ENCODE measurements around the gene ZBTB17.
"Not testable (repeated sequence)": the region's sequence is repeated elsewhere in the genome, so short reads cannot be mapped to it uniquely, and the experiment has no call there.

Gene ZBTB17

DNA sequence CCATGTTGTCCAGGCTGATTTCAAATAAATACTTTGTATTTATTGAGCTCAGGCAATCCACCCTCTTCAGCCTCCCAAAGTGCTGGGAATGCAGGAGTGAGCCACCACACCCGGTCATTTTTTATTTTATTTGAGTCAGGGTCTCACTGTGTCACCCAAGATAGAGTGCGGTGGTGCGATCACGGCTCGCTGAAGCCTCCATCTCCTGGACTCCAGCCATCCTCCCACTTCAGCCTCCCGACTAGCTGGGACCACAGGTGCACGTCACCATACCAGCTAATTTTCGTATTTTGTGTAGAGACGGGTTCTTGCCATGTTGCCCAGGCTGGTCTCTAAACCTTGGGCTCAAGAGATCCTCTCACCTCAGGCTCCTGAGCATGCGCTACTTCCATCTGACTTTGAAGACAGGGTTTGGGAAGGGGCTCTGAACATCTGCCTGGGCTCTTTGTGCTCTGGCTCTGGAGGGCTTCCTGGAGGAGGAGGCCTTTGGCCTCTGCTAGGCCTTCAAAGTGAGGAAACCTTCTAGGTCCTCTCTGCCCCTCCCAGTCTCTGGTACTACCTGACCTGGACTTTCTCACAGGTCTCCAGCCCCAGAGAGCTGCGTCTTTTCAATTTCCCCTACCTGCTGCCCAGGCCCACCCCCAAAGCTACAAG lies 36.2 kb upstream of the ZBTB17 start:
- no peak for DNase-seq

DNA sequence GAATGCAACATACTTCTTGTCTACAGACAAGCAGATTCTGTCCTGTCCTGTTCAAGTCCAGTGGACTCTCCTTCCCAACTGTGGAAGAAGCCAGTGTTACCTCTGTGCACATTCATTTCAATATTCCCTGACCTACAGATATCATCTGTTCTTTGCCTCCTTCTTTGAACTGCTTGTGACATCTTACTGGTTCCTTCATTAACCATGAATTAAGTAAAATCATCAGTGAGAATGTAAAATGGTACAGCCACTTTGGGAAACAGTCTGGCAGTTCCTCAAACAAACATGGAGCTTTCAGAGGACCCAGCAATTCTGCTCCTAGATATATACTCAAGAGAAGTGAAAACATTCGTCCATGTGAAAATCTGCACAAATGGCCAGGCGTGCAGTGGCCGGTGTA lies 34.9 kb upstream of the ZBTB17 start:
- DNase-seq: no peak

DNA sequence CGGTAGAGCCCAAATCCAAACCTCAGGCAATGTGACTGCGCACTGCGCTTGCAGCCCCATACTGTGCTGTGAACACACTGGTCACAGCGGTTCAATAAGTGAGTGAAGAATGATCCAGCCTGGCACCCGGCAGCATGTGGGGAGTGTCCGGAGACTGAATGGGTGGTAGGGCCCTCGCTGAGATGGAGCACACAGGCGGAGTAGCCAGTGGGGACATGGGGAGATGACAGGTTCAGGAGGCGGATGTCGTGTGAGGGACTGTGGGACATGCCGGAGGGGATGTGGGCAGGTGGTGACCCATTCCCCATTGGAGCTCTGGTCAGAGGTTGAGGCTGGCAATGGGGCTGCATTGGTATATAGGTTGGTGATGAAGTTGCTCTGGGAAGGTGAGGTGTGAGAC lies 33.8 kb upstream of the ZBTB17 start:
- DNase-seq: no peak

DNA sequence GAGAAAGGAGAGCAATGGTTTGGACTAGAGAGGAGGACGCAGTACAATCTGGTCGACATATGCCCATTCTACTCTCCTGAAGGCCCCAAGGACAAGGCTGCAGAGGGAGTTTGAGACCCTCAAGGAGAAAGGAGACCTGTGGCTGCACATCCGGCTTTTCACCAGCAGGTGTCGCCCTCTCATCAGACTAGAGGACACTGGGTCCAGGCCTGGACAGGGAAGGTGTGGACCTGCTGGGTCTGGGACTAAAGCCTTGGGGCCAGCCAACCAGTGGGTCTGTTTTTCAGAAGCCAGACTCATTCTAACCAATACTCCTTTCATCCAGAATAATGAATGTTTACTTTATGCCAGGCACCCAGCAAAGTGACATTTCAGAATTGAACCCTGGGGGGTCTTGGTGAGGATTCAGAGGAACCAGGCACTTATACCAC lies 33.1 kb upstream of the ZBTB17 start:
- peak; percentile 48 for DNase-seq

DNA sequence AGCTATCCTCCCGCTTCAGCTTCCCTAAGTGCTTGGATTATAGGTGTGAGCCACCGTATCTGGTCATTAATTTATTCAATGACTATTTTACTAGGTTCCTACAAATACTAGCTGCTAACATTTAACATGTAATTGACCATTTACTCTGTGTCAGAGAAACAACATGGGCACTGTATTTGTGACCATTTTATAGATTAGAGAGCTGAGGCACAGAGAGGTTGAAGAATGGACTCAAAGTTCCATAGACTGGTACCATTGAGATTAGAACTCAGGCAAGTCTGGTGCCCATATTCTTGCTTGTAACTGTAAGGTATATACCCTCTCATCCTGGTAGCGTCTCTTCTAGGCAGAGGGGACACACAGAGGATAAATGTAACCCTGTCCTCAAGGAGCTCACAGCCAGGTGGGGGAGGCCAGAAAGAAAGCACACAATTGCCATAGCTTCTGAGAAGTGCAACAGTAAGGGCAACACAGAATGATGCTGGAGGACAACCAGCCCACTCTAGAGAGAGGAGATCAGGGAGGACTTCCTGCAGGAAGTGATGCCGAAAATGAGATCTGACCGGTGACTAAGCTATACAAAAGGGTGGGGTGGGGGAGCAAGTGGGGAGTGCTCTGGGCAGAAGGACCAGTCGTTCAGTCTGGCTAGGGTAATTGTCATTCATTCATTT lies 31.9 kb upstream of the ZBTB17 start:
- no peak for DNase-seq

DNA sequence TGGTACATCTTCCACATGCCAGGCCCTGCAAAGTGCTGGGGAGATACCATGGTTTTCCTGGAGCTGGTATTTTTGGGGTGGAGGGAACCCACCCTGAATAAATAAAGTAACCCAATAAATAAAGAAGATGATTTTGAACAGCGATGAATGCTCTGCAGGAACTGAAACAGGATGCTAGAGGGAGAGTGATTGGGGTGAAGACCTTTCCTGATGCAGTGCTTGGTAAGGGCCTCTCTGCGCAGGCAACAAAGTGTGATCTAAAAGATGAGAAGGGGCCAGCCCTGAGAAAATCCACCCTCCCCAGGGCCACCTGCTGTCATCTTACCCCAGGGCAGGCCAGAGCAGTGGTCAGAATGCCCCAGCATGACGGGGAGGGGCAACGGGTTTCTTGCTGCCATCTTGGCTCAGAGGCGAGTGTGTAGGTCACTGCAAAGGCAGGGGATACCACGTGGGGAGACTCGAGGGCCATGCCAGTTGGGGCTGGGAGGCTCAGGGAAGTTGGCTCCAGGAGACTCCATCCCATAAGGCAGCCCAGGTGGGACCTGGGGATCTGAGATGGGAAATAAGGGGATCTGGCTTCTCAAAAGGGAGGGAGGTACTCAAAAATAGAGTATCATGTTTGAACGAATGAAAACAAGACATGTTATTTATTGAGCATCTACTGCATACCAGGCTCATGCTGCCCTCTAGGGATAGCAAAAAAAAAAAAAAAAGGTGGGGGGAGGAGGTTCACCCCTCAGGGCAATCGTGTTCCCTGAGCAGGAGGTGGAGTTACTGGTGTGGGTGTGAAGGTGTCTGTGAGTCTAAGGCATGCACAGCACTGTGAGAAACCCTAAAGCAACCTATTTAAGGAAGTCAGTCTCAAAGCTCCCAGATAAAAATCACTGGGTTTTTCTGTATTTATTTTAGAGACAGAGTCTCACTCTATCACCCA lies 30.9 kb upstream of the ZBTB17 start:
- DNase-seq: no peak

DNA sequence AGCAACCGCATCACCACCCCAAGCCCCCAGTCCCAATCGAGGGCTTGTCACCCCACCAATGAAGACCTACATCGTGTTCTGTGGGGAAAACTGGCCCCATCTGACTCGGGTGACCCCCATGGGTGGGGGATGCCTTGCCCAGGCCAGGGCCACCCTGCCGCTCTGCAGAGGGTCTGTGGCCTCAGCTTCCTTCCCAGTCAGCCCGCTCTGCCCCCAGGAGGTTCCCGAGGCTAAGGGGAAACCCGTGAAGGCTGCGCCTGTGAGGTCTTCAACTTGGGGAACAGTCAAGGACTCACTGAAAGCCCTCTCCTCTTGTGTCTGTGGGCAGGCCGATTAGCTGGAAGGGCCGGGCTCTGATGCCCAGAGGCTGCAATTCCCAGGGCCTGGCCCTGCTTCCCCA lies 30.1 kb upstream of the ZBTB17 start:
- no peak for DNase-seq

DNA sequence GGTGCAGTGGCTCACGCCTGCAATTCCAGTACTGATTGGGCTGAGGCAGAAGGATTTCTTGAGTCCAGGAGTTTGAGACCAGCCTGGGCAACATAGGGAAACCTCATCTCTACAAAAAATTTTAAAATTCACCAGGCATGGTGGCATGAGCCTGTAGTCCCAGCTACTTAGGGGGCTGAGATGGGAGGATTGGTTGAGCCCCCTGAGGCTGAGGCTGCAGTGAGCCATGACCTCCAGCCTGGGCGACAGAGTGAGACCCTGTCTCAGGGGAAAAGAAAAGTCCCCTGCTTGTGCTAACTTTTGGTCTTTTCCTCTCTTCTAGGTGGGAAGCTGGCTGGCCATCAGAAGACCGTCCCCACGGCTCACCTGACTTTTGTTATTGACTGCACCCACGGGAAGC lies 29.7 kb upstream of the ZBTB17 start:
- no peak for DNase-seq

DNA sequence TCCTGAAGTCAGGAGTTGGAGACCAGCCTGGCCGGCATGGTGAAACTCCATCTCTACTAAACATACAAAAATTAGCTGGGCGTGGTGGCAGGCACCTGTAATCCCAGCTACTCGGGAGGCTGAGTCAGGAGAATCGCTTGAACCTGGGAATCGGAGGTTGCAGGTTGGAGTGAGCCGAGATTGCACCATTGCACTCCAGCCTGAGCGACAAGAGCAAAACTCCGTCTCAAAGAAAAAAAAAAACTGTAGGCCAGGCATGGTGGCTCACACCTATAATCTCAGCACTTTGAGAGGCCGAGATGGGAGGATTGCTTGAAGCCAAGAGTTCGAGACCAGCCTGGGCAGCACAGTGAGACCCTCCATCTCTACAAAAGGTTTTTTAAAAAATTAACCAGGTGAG lies 25.4 kb upstream of the ZBTB17 start:
- not testable (repeated sequence) for DNase-seq

DNA sequence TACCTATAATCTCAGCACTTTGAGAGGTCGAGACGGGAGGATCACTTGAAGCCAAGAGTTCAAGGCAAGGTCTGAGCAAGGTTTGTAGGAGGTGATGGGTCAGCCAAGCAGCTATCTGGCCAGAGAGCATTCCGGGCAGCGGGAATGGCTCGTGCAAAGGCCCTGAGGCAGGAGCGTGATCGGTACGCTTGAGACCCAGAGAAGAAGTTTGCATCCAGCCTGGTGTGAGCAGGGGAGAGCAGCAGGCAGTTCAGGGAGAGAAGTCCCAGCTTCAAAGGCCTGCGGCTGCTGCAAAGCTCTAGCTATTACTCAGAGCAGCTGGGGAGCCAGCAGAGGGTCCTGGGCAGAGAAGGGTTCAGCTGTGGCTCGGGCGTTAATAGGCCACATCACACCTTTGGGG lies 23.0 kb upstream of the ZBTB17 start:
- DNase-seq: no peak

DNA sequence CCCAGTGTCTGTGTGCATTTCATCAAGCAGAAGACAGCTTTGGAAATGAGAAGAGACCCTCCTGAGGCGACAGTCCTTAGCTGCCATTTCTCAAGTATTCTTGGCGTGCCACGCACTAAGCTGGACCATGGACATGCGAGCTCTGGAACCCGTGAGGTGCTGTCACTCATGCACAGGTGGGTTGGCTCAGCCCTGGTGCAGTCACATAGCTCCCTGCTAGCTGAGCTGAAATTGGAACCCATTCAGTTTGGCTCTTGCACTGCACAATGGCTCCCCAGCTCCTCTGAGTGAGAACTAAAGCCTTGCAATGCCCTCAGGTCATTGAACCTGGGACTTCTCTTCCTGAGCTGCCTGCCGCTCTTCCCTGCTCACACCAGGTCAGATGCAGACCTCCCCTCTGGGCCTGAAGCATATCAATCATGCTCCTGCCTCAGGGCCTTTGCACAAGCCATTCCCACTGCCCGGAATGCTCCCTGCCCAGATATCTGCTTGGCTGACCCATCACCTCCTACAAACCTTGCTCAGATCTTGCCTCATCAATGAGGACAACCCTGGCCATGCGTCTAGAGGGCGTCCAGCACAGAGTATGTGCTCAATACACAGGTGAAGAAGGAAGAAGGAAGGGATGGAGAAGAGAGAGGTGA lies 21.9 kb upstream of the ZBTB17 start:
- no peak for DNase-seq

DNA sequence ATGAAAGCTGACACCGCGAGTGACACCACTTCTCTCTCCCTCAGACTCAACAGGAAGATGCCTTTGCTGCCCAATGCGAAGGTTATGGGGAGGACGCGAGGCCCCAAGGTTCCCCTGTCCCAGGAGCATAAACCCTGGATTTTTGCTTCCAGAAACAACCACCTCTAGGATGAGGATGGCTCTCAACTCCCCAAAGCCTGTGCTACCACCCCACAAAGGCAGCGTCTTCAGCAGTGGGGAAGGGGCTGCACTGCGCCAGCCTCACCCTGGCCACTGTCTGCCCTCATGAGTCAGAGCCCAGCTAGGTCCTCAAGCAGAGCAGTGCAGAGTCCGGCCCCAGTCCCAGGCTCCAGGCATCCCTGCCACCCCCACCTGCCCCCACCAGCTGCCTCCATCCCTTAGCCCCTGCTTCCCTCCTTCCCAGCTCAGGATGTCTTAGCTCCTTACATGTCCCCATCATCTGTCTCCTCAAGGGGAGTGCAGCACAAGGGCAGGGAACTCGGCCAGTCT lies 21.2 kb upstream of the ZBTB17 start:
- DNase-seq: no peak

DNA sequence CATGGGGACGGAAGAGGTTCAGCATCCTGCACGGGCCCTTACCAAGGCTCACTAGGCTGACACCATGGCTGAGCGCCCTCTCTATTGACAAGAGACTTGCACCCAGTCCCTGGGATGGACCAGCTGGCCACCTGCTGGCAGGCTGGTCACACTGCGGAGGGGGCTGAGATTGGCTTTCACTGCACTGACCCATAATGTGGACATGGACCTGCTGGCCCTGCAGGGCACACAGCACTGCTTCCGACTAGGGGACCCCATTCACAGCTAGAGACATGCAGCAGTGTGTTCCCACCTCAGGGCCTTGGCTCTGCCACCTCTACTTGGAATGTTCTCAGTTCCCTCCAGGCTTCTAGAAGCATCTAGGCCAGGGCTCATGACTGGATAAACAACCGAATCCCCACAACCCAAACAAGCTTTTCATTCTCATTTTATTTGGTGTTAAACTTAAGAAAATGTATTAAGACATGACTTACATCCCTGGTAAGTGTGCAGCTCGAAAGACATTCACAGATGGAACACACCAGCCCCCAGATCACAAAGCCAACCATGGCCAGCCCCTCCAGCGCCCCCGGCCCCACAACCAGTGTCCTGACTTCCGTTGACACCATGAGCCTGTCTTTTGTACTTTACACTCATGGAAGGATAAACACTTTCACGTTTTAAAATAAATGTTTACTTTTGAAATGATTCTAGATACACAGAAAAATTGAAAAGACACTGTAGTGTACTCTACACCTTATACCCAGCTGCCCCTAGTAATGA lies 18.9 kb upstream of the ZBTB17 start:
- DNase-seq: no peak

DNA sequence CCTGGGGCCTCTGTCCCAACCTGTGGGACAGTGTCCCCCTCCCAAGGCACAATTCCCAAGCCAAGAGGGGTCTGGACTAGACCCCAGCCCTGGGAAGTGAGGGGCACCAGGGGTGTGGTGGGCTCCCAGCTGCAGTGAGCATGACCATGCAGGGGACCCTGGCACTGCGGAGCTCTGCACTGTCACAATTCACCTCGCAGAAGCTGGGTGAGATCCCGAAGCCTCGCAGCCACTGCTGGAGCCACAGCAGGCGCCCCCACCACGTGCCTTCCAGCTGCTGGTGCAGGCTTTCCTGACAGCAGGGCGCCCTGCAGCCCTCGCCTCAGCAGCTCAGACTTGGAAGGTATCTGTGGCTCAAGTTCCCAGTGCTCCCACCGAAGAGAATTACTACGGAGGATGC lies 18.2 kb upstream of the ZBTB17 start:
- DNase-seq: no peak

DNA sequence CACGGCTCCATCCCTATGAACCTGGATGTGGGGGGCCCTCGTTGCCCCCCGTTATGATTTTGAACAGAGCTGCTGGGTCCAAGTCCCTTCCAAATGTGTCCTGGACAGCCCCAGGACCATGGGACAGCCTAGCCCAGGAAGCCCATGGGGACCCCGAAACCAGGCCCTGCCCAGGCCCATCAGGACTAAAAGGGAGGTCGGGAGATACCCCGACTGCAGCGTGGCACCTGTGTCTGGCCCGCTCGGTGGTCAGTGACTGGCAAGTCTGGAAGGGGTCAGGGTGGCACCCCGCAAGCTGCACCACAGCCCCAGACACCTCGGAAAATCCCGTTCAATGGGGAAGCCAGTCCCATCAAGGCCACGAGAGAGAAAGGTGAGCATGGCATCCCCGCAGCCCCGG lies 17.8 kb upstream of the ZBTB17 start:
- no peak for DNase-seq

DNA sequence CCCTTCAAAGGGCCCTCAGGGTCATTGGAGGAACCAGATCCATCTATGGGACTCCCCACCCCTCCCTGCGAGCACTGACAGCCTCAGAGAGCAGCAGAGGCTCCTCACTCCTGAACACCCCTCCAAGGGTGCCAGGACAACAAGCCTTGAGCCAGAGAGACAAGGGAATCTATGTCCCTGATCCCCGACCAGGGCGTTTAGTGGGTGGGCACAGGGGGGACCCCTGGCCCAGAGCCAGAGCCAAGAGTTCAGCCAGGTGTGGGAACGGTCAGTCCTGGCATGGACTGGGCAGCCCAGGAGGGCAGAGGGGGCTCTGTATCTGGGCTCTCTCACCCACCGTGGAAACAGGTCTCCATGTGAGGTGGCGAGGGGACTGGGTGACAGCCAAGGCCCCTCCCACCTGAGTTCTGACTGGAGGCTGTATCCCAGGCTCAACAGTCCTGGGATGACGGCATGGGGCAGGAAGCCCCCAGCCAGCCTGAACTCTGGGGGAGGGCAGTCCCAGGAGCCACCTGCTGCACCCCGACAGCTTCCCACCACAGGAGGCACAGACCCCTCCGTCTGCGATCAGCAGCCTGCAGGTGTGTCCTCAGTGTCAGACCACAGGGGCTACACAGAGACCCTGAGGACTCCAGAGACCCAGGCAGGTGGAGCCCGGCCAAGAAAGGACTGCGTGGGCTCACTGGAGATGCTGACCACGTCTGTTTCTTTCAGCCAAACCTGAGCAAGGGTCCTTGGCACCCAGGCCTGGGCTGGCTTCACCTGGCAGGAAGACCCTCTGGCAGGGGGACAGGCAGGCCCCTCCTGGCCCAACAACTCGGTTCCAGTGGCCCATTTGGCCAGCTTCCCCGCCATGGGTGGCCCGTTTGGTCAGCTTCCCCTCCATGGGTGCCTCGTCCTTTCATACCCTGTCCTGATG lies 16.9 kb upstream of the ZBTB17 start:
- DNase-seq: no peak

DNA sequence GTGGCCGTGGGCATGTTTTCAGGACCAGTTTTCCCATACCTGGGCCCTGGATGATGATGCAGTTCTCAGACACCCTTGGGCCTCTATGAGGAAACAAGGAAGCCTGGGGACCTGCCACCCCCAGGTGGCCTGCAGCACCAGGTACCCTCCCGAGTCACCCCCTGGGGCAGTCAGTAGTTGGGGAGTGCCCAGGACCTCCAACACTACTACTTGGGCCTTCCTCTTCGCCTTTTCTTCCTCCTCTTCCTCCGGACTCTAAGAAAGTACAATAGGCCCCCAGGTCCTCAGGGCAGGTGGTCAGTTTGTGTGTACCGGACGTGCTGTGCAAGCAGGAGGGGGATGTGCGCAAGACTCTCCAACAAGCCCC lies 16.3 kb upstream of the ZBTB17 start:
- DNase-seq: no peak

DNA sequence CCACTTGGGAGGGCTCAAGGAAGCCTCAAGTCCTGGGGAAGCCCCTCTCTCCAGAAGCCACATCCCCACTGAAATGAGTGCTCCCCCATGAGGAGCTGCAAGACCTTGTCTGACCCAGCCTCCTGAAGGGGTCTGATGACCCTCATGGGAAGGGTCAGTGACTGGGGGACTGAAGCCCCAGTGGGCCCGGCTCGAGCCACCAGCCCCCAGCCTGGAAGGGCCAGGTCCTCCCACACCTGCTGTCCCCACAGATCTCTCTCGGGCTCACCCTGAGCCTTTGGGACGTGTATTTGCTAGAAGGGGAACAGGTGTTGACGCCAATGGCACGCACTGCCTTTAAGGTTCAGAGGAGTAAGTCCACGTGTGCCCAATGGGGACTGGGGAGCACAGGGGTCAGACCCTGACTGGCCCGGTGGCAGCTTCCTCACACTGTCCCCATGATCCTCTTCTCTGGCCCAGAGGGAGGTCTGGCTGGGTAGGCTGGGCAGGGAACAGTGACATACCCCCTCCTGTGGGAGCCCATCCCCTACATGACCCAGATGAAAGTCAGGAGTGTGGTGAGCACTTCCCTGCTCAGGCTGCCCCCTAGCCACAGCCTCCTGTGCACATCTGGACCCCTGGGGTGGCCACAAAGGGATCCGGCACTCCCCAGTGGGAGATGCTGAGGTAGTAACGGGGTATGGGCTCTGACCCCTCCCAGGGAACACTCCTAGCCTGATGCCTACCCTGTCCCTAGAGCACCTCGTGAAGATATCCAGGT lies 15.7 kb upstream of the ZBTB17 start:
- no peak for DNase-seq

DNA sequence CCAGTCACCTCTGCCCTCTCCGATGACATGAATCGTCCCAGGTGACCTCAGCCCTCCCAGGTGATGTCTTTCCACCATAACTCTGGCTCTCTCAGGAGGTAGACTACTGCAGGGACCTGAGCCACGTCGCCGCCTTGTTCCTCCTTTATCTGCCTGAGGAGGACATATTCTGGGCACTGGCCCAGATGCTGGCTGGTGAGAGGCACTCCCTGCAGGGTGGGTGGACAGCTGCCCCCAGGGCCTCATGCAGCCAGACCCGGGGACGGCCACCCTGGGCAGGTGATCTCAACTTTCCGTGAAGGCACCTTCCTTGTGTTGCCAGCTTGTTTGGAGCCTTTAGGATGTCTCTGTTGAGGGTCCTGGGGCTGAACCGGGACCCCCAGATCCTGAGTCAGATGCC lies 13.9 kb upstream of the ZBTB17 start:
- no peak for DNase-seq

All from central memory CD4-positive, alpha-beta T cell (primary cell).